ENCODE results near the gene CDK6. TPM values are rescaled to one million over a fixed set of nuclear protein-coding genes. Genes with fewer than 3 reads are reported as not detected.

CDK6 gene
- total and polyA plus RNA-seq, 2 experiments from 2014 or later = 7.4 to 23.7 TPM

GRCh38 chr7:92841192-92841591 lies 4.8 kb upstream of the CDK6 start:
- peaks cover 15% of the 10 kb centered on the region for H3K9me2 ChIP-seq (ENCODE audit: insufficient read depth)
- H3K4me3 ChIP-seq = no peak overlapping the region
- Mint-ChIP-seq H3K27me3 (ENCODE audit: insufficient read depth, low read depth, poor library complexity) (peaks cover 11% of the 10 kb centered on the region), H3K9me3 (no peaks in the 10 kb centered on the region), H3K27ac (no peak overlapping the region), H3K4me1 (peaks cover 21% of the 10 kb centered on the region), H3K4me3 (no peak overlapping the region), H3K36me3 (ENCODE audit: low read depth) (no peaks in the 10 kb centered on the region)
- H3F3A ChIP-seq (replicated peaks; ENCODE audit: low read depth) = no peaks in the 10 kb centered on the region; the same call in 1 of the 2 replicates
- TF ChIP-seq STAT1 (IDR thresholded peaks at IDR 0.05; ENCODE audit: unreplicated experiment) (no peak), POLR2AphosphoS5 (IDR thresholded peaks at IDR 0.05; ENCODE audit: low read depth) (no peak), CREB1 (CRISPR knock-in tag; IDR thresholded peaks at IDR 0.05; ENCODE audit: low read depth) (no peak), REST (IDR thresholded peaks at IDR 0.05; ENCODE audit: unreplicated experiment) (no peak), ZNF331 (CRISPR knock-in tag; IDR thresholded peaks at IDR 0.05; ENCODE audit: low read depth) (no peak), ZNF462 (CRISPR knock-in tag; IDR thresholded peaks at IDR 0.05) (no peak), EZH2phosphoT487 (IDR thresholded peaks at IDR 0.05; ENCODE audit: unreplicated experiment) (no peak), EZH2 (IDR thresholded peaks at IDR 0.05; ENCODE audit: low read depth, unreplicated experiment) (no peak), ETS1 (IDR thresholded peaks at IDR 0.05) (no peak), CTCF (conservative IDR thresholded peaks at IDR 0.05; ENCODE audit: low read depth in 2 of 2) (no peak), JUNB (IDR thresholded peaks at IDR 0.05; ENCODE audit: unreplicated experiment) (no peak)
- H4K20me1 ChIP-seq (replicated peaks; ENCODE audit: insufficient read depth) = no peaks in the 10 kb centered on the region
- no peak overlapping the region for H2AFZ ChIP-seq
- no peaks in the 10 kb centered on the region for H3K36me3 ChIP-seq (ENCODE audit: insufficient read depth)
- no peak overlapping the region for H3K4me2 ChIP-seq
- no peak overlapping the region for H3K27ac ChIP-seq (ENCODE audit: low read depth)
- H3K79me2 ChIP-seq (replicated peaks; ENCODE audit: insufficient read depth) = no peaks in the 10 kb centered on the region
- H3K27me3 ChIP-seq (ENCODE audit: insufficient read depth) = peaks cover 33% of the 10 kb centered on the region
- ATAC-seq = no peak
- H3K4me1 ChIP-seq (ENCODE audit: insufficient read depth) = peaks cover 13% of the 10 kb centered on the region
- DNase-seq (ENCODE audit: low spot score) = no peak
